Thoracic aorta (tissue), 2 donors: ENCODE data around the gene UTP20. TPM values are rescaled to one million over a fixed set of nuclear protein-coding genes. Genes with fewer than 3 reads are reported as not detected.

ENCODE experiments used
- ATAC-seq: fragments of 150-250 bp; one replicate; pipeline ENCODE4 v1.8.0; 2017; ENCODE audit warnings: low read depth; ENCODE audit not compliant: insufficient number of reproducible peaks, low FRiP score
- DNase-seq: peaks from one replicate; pipeline ENCODE4 v3.0.0-alpha.2; 2020; ENCODE audit warnings: low spot score
- H3K27ac ChIP-seq, 2 donors: fragments of 200-600 bp; sonication (generic); 1 replicate in 1 of 2; 2 replicates in 1 of 2; pipeline ENCODE4 v1.5.1; 2016; ENCODE audit warnings: mild to moderate bottlenecking in 2 of 2, moderate library complexity in 2 of 2
- H3K27me3 ChIP-seq: fragments of 200-600 bp; sonication (generic); replicated peaks from 2 replicates; pipeline ENCODE4 v1.6.0; 2016; ENCODE audit warnings: mild to moderate bottlenecking; ENCODE audit not compliant: insufficient read depth
- H3K36me3 ChIP-seq: fragments of 200-600 bp; sonication (generic); one replicate; pipeline ENCODE4 v1.5.1; 2016
- H3K4me1 ChIP-seq, 2 donors: fragments of 200-600 bp; sonication (generic); 1 replicate in 1 of 2; 2 replicates in 1 of 2; pipeline versions ENCODE4 v1.5.1 to v1.6.0; 2016; ENCODE audit warnings: low read depth in 2 of 2, mild to moderate bottlenecking in 1 of 2; ENCODE audit not compliant: control insufficient read depth in 1 of 2
- H3K4me3 ChIP-seq: fragments of 200-600 bp; sonication (generic); 2 replicates; pipeline ENCODE4 v1.5.1; 2016; ENCODE audit warnings: mild to moderate bottlenecking
- H3K9me3 ChIP-seq: fragments of 200-600 bp; sonication (generic); 2 replicates; pipeline ENCODE4 v1.5.1; 2016
- CTCF ChIP-seq: fragments of 200-600 bp; sonication (generic); IDR thresholded peaks from one replicate; pipeline ENCODE4 v1.5.1; 2019; ENCODE audit warnings: antibody characterized with exemption
- total RNA-seq, 2 donors: library from RNA; depleted of rRNA; stranded (reverse); fragments of >200 nt; gene quantifications; one replicate each; pipeline versions ENCODE4 v1.1.0 to v1.2.3, GENCODE V29; 2016

The UTP20 gene
- total RNA-seq, 2 donors from 2014 or later = 5.8 to 17.9 TPM

- H3K27ac ChIP-seq = no peak overlapping the region
- H3K27me3 ChIP-seq = no peaks in the 10 kb centered on the region
- H3K4me3 ChIP-seq = no peak overlapping the region
- ATAC-seq (no peak), DNase-seq (no peak)
- no peaks in the 10 kb centered on the region for H3K9me3 ChIP-seq
- H3K36me3 ChIP-seq = peaks cover 15% of the 10 kb centered on the region
- no peaks in the 10 kb centered on the region for H3K4me1 ChIP-seq
- TF ChIP-seq CTCF = no peak
Observed at GRCh38 chr12:101327546-101327945, 47.6 kb downstream of the UTP20 start.

GRCh38 chr12:101328917-101329316 lies 49.0 kb downstream of the UTP20 start:
- TF ChIP-seq CTCF = no peak
- no peaks in the 10 kb centered on the region for H3K9me3 ChIP-seq
- no peak for DNase-seq
- H3K4me1 ChIP-seq = no peaks in the 10 kb centered on the region
- H3K27me3 ChIP-seq = no peaks in the 10 kb centered on the region
- H3K27ac ChIP-seq = no peak overlapping the region
- no peak for ATAC-seq
- H3K36me3 ChIP-seq = peaks cover 19% of the 10 kb centered on the region
- H3K4me3 ChIP-seq = no peak overlapping the region

- H3K9me3 ChIP-seq = no peaks in the 10 kb centered on the region
- no peak for TF ChIP-seq CTCF
- ATAC-seq = no peak
- H3K27me3 ChIP-seq = no peaks in the 10 kb centered on the region
- no peak for DNase-seq
- peaks cover 15% of the 10 kb centered on the region for H3K36me3 ChIP-seq
- H3K27ac ChIP-seq = no peak overlapping the region
- H3K4me3 ChIP-seq = no peak overlapping the region
- no peaks in the 10 kb centered on the region for H3K4me1 ChIP-seq
Observed at GRCh38 chr12:101330631-101331030, 50.7 kb downstream of the UTP20 start.

GRCh38 chr12:101336437-101336836 lies 56.5 kb downstream of the UTP20 start:
- ATAC-seq (no peak), DNase-seq (no peak)
- no peak for TF ChIP-seq CTCF
- Histone ChIP-seq H3K9me3 (no peaks in the 10 kb centered on the region), H3K4me1 (no peaks in the 10 kb centered on the region), H3K4me3 (no peak overlapping the region), H3K27ac (no peak overlapping the region), H3K27me3 (no peaks in the 10 kb centered on the region), H3K36me3 (peaks cover 4% of the 10 kb centered on the region)

GRCh38 chr12:101338087-101338486 lies 58.2 kb downstream of the UTP20 start:
- Histone ChIP-seq H3K27ac (no peak overlapping the region), H3K4me3 (no peak overlapping the region), H3K9me3 (no peaks in the 10 kb centered on the region), H3K27me3 (no peaks in the 10 kb centered on the region), H3K36me3 (peaks cover 4% of the 10 kb centered on the region), H3K4me1 (no peaks in the 10 kb centered on the region)
- no peak for DNase-seq
- no peak for TF ChIP-seq CTCF
- no peak for ATAC-seq
